ENCODE measurements around the gene OR13J1.

GRCh38 chr9:35842795-35843194, 27.4 kb downstream of the OR13J1 start:
- TF ChIP-seq, protein P1, sequence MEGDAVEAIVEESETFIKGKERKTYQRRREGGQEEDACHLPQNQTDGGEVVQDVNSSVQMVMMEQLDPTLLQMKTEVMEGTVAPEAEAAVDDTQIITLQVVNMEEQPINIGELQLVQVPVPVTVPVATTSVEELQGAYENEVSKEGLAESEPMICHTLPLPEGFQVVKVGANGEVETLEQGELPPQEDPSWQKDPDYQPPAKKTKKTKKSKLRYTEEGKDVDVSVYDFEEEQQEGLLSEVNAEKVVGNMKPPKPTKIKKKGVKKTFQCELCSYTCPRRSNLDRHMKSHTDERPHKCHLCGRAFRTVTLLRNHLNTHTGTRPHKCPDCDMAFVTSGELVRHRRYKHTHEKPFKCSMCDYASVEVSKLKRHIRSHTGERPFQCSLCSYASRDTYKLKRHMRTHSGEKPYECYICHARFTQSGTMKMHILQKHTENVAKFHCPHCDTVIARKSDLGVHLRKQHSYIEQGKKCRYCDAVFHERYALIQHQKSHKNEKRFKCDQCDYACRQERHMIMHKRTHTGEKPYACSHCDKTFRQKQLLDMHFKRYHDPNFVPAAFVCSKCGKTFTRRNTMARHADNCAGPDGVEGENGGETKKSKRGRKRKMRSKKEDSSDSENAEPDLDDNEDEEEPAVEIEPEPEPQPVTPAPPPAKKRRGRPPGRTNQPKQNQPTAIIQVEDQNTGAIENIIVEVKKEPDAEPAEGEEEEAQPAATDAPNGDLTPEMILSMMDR (IDR thresholded peaks at IDR 0.05), result no peak
- TF ChIP-seq POLR2A (IDR thresholded peaks at IDR 0.05), result no peak
